Retinal pigment epithelial cell (primary cell): Measurements from ENCODE around the gene A4GALT.
"Not testable (repeated sequence)": the region's sequence is repeated elsewhere in the genome, so short reads cannot be mapped to it uniquely, and the experiment has no call there.

ENCODE experiments used
- DNase-seq: peaks from one replicate; pipeline ENCODE4 v3.0.0-alpha.2; 2010; ENCODE audit warnings: low read depth
- H3K4me3 ChIP-seq: 2 replicates; pipeline ENCODE4 v1.5.1; 2011; ENCODE audit warnings: mild to moderate bottlenecking, low read length, control low read depth, moderate library complexity
- TF ChIP-seq, protein P1 (sequence below): conservative IDR thresholded peaks from 2 replicates; pipeline ENCODE4 v1.5.1; 2011; ENCODE audit warnings: low read depth, low read length, control low read depth, inconsistent platforms

Gene A4GALT

DNA sequence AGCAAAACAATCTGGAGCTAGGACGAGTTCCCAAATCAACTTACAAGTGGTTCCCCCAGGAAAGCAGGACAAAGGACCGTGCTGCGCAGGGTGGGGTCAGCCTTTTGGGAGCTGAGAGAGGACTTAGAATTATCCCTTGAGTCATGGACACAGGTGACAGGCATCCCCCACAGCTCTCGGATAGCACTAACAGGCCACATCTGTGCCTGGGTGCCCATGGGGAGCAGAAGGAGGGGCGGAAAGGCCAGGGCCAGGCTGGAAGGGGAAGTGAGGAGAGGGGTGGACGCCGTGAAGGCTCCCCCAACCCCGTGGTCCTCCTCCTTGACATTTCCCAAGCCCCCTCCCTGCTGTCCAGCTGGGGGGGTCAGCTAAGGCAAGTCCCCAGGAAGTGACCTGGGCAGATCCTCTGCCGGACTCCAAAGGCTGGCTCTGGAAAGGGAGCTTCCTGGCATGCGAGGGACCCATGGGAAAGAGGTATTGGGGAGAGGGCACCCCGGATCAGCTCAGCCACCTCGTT, 31.6 kb upstream of the A4GALT start:
- no peak for DNase-seq
- TF ChIP-seq, protein P1, sequence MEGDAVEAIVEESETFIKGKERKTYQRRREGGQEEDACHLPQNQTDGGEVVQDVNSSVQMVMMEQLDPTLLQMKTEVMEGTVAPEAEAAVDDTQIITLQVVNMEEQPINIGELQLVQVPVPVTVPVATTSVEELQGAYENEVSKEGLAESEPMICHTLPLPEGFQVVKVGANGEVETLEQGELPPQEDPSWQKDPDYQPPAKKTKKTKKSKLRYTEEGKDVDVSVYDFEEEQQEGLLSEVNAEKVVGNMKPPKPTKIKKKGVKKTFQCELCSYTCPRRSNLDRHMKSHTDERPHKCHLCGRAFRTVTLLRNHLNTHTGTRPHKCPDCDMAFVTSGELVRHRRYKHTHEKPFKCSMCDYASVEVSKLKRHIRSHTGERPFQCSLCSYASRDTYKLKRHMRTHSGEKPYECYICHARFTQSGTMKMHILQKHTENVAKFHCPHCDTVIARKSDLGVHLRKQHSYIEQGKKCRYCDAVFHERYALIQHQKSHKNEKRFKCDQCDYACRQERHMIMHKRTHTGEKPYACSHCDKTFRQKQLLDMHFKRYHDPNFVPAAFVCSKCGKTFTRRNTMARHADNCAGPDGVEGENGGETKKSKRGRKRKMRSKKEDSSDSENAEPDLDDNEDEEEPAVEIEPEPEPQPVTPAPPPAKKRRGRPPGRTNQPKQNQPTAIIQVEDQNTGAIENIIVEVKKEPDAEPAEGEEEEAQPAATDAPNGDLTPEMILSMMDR: no peak

GRCh38 chr22:42750421-42750820, 29.8 kb upstream of the A4GALT start:
- DNase-seq, H3K4me3 ChIP-seq: not testable (repeated sequence)

More for the DNA sequence above, 31.6 kb upstream of the A4GALT start:
- no peak overlapping the region for H3K4me3 ChIP-seq

DNA sequence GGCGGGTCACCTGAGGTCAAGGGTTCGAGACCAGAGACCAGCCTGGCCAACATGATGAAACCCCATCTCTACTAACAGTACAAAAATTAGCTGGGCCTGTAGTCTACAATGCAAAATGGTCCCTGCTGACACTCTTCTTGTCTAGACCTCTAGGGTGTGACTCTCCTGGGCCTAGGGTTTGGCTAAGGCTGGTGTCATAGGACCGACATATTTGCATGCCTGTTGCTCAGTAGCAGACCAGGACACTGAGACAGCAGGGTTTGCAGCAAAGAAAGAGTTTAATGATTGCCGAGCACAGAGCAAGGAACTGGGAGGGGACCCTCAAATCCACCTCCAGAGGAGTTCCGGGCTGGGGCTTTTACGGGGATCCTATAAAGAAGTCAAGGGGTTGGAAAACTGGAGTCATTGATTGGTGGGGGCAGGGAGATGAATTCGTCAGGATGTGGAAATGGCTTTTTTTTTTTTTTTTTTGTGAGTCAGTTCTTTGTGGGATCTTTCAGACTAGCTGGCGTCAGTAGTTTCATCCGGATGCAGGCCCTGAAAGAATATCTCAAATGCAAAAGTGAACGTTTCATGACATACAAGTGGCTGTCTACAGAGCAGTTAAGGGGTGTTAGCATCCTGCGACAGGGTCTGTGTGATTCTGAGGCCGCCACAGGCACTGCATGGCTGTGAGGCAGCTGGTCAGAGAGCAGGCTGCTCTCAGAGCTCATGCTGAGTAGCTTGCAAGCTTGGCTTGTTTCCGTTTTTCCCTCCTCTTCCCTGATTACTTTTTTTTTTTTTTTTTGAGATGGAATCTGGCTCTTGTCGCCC, 27.2 kb upstream of the A4GALT start:
- H3K4me3 ChIP-seq: no peak overlapping the region
- TF ChIP-seq, protein P1: no peak
- DNase-seq: no peak

- TF ChIP-seq, protein P1: no peak
- no peak overlapping the region for H3K4me3 ChIP-seq
- DNase-seq: no peak
Measured at GRCh38 chr22:42745118-42745517, 24.4 kb upstream of the A4GALT start.

DNA sequence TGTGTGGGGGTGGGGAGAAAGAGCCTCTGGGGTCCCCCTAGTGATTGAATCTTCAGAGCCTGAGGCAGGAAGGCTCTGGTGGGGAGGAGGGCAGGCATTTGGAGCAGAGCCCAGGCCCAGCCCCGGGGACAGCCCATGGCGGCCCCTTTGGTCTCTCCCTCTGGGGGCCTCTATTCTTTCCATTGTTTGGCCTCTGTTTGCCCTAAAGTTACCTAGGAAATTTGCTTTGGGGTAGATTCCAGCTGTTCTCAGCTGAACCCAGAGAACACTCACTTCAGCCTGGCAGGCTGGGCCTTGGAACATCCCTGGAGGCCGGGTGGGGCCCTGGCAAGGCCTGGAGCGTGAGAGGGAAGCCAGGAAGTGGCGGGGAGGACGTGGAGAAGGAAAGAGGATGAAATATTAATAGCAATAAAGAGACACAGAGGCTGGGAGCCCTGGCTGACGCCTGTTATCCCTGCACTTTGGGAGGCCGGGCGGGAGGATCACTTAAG, 22.9 kb upstream of the A4GALT start:
- TF ChIP-seq, protein P1: no peak
- no peak overlapping the region for H3K4me3 ChIP-seq
- DNase-seq: no peak

DNA sequence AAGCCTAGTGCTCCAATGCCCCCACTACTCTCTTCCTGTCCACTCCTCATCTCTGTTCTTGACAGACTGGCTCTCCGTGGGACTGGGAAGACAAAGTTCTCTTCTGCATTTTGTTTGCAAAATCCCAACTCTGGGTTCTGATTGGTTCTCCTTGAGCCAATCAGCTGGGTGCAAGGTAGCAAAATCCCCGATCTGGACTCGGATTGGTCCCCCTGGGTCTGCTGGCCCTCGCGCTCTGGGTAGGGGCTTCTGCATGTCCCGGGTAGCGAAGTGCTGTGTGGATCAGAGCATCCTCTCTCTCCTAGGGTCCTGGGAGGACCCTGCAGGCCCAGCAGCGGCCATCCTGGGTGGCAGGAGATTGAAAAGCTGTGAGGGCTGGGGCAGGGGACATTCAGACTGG, 22.3 kb upstream of the A4GALT start:
- TF ChIP-seq, protein P1: no peak
- no peak overlapping the region for H3K4me3 ChIP-seq
- no peak for DNase-seq

GRCh38 chr22:42740320-42740719, 19.6 kb upstream of the A4GALT start:
- not testable (repeated sequence) for DNase-seq, H3K4me3 ChIP-seq

DNA sequence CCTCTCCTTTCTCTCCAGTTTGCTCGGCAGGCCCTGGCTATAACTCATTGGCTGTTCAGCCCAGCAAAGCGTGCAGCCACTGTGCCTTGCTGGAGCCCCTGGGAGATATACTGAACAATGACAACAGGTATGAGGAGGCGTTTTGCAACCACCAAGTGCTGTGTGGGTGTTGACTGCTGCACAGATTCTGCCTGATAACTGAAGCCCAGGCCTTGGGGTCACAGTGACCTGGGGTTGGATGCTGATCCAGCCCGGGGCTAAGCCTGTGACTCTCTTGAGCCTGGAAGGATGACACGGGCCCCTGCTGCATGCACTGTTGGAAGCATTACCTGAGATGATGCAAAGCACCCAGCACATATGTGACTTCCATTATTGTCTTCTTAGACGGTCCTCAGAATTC, 13.7 kb upstream of the A4GALT start:
- TF ChIP-seq, protein P1: no peak
- no peak overlapping the region for H3K4me3 ChIP-seq
- DNase-seq: no peak

DNA sequence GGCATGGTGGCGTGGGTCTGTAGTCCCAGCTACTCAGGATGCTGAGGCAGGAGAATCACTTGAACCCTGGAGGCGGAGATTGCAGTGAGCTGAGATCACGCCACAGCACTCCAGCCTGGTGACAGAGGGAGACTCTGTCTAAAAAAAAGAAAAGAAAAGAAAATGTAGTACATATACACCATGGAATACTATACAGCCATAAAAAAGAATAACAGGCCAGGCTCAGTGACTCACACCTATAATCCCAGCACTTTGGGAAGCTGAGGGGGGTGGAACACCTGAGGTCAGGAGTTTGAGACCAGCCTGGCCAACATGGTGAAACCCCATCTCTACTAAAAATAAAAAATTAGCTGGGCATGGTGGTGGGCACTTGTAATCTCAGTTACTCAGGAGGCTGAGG, 12.7 kb upstream of the A4GALT start:
- H3K4me3 ChIP-seq, DNase-seq: not testable (repeated sequence)
